Measurements from ENCODE around the gene CASP10.

The CASP10 gene

DNA sequence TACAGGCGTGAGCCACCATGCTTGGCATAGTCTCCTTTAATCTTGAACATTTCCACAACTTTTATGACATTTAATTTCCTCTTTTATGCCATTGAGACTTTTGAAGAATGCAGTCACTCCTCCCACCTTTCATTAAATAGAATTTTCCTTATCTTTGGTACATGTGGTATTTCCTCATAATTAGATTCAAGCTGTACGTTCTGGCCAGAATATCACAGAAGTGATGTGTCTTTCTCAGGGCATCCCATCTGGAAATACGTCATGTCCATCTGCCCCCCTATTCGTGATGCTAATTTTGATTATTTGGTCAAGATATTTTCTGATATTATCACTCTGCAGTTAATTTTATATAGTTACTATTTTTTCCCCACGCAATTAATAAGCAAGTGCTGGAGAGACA is 16.9 kb downstream of the CASP10 start:
- DNase-seq = no peak

DNA sequence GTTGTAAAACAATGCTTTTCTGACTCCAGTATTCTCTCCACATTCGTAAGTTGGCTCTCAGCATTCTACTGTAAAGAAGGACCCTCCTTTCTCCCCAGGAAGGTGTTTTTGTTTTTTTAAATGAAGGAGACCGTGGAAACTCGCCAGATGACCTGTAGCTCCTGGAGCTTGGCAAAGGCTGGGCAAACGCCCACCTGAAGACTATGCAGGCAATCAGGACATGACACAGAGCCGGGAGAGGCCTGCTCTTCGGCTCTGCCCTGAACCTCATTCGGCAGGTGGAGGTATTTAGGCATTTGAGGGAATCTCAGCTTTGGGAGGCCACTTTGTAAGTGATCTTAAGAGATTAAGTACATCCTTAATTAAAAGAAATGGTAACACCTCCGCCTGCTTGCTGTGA is 17.4 kb downstream of the CASP10 start:
- no peak for DNase-seq

DNA sequence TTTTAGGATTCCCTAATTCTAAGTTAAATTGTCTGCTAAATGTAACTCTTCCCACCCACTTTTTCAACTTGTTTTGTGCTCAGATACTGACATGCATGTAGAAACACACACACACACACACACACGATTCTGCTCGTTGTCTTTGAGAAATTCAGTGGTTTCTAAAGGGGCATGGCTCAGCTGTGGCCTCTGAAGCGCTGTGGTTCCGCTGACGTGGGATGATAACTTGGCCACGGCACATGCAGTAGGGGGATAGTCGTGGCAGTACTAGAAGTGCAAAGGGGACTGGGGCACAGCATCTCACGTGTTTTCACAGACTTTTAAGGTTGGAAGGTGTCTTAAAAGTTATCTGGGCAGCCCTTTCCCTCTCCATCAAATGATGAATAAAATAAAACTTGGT is 18.4 kb downstream of the CASP10 start:
- DNase-seq = no peak

DNA sequence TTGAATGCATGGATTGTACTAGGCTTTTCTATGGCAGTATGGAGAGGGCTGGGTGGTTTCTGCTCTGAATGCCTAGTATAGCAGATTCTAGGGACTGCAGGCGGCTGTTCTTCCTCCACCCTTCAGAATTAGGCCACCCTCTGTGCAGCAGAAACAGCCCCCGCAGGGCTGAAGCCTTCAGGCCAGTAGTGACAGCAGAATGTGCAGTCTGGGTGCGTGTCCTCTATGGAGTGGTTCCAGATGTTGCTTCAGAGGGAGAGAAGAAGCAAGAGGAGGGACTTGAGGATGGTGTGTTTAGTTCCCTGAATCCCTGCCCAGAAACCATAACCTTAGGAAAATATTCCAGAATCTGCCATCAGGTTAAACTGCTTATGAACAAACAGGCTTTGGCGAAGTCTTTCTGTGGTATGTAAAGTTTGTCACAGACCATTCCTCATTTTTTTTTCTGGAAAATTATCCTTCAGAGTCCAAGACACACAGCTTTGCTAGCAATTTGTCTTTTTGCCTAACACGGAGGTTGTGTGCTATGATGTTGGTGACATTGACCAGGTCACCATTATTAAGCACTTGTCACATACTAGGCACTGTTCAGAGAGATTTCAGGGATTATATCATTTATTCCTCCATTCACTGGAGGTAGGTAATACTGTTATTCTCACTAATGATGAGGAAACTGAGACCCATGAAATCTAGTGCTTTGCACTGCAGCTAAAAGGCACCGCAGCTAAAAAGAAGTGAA is 21.1 kb downstream of the CASP10 start:
- DNase-seq = peak; percentile 15

- DNase-seq = no peak
These were observed 21.9 kb downstream of the CASP10 start for GRCh38 chr2:201204655-201205514.

- no peak for DNase-seq
These were observed 22.5 kb downstream of the CASP10 start for GRCh38 chr2:201205515-201205849.

DNA sequence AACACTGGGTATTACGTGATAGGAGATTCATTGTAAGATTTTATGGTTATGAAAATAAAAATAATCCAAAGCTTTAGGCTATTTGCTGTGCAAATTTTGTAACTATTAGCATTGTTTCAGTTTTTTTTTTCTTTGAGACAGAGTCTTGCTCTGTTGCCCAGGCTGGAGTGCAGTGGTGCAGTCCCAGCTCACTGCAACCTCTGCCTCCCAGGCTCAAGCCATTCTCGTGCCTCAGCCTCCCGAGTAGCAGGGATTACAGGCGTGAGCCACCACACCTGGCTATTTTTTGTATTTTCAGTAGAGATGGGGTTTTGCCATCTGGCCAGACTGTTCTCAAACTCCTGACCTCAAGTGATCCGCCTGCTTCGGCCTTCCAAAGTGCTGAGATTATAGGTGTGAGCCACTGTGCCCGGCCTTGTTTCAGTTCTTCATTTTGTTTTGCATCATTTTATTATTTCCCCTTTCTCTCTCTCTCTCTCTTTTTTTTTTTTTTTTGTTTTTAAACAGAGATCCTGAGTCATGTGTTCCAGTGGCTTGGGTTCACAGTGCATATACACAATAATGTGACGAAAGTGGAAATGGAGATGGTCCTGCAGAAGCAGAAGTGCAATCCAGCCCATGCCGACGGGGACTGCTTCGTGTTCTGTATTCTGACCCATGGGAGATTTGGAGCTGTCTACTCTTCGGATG is 25.8 kb downstream of the CASP10 start:
- no peak for DNase-seq

GRCh38 chr2:201215963-201216362 is 33.0 kb downstream of the CASP10 start:
- DNase-seq = no peak

DNA sequence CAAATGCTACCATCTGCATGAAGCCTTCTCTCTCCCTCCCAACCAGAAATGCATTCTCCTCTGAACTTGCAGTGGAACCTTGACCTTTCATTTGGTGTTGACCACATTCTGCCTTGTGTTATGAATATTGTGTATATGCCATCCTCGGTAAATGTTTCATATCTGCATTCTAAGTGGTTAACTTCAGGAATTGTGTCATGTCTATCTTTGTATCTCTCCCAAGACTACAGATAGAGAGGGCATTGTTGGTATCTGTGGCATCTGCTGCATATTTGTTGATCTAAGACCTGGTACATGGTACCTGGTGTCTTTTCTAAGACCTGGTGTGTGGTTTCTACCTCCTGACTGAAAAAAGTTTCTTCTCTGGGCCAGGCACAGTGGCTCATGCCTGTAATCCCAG is 34.0 kb downstream of the CASP10 start:
- DNase-seq = no peak

- DNase-seq = no peak
These were observed 35.8 kb downstream of the CASP10 start for GRCh38 chr2:201218780-201219179.

DNA sequence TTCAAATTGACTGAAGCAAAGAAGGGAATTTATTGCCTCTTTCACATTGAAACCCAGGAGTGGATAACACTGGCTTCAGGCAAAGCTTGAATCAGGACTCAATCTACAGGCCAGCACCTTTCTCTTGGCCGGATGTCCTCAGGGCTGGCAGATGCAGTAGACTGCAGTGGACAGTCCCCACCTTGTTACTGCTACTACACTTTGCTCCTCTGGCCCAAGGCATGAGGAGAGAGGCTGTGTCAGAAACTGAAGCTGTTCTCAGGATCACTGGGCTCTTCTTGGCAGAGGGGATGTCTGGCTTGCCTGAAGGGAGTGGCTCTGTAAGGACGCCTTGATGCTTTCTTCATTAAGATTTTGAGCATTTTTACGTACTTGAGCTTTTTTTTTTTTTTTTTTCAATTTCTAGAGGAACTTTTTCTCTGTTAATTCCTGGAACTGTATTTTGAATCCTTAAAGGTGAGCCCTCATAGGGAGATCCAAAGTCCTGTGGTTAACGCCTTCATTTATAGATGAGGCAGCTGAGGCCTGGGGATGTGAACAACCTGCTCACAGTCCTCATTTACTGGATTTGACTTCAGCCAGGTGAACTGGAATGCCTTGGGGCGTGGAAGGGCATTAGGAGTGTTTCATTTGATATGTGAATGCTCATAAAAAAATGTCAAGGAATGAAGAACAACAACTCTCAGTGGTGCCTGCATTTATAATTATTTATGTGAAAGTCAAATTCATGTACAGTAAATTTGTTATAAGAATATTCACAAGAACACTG is 36.6 kb downstream of the CASP10 start:
- DNase-seq = no peak

GRCh38 chr2:201220102-201220570 is 37.2 kb downstream of the CASP10 start:
- no peak for DNase-seq

GRCh38 chr2:201223089-201224073 is 40.4 kb downstream of the CASP10 start:
- DNase-seq = no peak

DNA sequence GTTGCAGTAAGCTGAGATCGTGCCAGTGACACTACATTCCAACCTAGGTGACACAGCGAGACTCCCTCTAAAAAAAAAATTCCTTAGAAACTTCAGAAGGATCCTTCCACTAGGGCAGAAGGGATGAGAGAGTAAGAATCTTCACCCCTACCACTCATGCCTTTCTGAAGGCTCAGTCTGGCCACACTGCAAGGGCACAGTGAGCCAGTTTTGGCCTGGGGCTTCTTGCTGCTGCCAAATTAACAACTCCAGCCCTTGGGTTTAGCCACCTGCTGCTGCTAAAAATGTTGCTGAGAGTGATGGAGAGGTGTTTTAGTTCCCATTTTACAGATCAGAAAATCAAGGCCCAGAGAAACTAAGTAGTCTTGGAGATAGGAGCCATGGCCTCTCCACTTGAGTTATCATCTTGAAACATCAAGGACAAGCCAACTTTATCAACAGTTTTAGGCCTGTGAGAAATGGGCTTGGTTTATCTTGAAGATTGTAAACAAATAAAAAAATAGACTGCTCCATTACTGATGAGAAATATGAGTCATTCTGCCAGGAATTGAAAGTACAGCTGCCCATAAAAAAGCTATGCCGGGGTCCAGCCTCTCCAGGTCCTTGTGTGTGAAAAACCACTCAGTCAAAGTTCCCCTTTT is 45.5 kb downstream of the CASP10 start:
- DNase-seq = no peak

DNA sequence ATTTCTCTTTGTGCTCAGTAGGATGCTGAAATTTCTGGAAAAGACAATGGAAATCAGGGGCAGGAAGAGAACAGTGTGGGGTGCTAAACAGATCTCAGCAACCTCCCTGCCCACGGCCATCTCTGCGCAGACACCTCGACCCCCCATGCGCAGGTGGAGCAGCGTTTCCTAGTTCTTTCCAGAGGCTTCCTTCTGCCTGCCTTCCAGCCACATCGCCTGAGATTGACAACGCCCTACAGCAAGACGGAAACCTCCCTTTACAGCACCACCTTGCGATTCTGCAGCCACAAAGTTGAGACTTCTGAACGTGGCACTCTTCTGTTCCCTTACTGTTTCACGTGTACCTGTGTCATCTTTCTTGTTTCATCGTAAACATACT is 46.0 kb downstream of the CASP10 start:
- DNase-seq = no peak

GRCh38 chr2:201231781-201232466 is 49.0 kb downstream of the CASP10 start:
- DNase-seq = peak; percentile 57

DNA sequence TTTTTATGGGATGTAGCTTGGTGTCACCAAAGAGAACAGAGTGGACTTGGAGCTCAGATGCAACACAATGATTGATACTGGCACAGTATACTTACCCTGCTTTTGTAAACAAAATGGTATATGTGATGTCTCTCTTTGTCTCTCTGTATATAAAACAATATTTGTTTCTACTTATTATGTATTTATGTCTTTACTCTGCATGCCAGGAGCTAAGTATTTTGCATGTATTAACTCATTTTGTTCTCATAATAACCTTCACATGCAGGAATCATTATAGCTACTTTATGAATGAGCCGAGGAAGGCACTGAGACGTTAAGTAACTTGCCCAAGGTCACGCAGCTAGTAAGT is 49.5 kb downstream of the CASP10 start:
- DNase-seq = no peak

- no peak for DNase-seq
These were observed 50.4 kb downstream of the CASP10 start for GRCh38 chr2:201233192-201233811.

DNA sequence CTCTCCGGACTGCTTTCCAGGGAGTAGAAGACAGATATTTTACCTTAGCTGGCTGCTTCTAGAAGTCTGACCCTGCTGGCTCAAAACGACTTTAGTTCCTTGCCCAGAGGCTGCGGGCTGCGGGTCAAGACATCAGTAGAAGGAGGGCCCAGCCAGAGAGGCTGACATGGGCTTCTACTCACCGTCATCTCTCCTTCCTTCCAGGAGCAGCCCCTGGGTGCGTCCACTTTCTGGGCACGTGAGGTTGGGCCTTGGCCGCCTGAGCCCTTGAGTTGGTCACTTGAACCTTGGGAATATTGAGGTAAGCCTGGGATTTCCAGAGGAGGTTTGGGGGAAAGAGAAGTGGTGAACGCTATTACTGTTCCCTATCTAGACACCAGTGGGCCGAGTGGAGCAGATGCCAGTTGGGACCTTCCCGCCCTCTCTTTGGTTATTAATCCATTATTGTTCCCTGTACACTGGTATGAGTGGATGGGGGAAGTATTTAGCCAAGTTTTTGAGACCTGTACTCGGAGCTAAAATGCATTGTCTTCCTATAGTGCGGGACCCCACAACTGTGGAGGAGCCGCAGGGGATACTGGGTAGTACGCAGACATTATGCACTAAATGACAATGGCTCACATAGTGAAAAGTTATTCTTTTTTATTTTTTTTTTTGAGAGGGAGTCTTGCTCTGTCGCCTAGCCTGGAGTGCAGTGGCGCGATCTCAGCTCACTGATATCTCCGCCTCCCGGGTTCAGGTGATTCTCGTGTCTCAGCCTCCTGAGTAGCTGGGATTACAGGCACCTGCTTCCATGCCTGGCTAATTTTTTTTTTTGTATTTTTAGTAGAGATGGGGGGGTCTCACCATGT is 51.1 kb downstream of the CASP10 start:
- DNase-seq = no peak

All from amniotic stem cell (primary cell).